Epithelial cell of esophagus (primary cell): Measurements from ENCODE around the gene CEP20.

ENCODE experiments used
- DNase-seq: peaks from one replicate; pipeline ENCODE4 v3.0.0; 2010; ENCODE audit warnings: low read depth
- H3K4me3 ChIP-seq: 2 replicates; pipeline ENCODE4 v1.5.1; 2011; ENCODE audit warnings: mild to moderate bottlenecking, low read length, control low read depth
- CTCF ChIP-seq: IDR thresholded peaks from 2 replicates; pipeline ENCODE4 v1.5.1; 2011; ENCODE audit warnings: low read depth, mild to moderate bottlenecking, low read length, control low read depth, inconsistent platforms; ENCODE audit not compliant: insufficient read depth; ENCODE audit errors: missing control alignments

The CEP20 gene

DNA sequence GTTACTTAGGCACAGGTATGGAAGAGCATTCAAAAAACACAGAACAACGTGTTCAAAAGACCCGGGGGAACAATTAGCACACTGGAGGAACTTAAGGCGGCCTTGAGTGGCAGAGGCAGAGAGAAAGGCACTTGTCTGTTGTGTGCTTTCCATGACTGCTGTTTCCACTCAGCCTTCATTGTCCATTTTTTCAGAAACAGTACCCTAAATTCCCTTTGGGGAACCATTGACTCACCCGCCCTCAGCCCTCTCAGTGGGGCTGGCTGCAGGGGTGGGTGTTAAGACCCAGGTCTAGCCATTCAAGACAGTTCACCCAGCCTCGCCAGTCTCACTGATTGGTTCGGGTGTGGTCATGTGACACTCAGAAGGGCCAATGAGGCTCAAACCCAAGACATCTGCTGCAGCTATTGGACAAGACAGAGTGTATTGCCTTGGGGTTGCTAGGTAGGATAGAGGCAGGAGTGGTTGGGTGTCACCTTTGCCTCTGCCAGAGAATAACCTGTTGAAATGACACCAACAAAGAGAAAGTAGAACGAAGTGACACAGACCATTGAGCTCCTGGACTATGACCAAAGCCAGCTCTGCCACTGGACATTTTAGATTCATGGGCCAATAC lies 19.6 kb upstream of the CEP20 start:
- peak; percentile 51 for DNase-seq
- TF ChIP-seq CTCF: no peak
- no peak overlapping the region for H3K4me3 ChIP-seq

DNA sequence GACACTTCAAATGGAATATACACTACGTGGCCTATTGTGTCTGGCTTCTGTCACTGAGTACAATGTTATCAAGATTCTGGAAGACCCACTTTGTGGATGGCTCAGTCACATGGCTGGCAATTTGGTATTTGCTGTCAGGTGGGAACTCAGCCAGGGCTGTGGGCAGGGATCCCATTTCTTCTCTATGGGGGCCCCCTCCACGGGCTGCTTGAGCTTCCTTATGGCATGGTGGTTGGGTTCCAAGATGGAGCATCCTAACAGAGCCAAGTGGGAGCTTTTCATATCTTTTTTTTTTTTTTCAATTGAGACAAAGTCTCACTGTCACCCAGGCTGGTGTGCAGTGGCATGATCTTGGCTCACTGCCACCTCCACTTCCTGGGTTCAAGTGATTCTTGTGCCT lies 18.0 kb upstream of the CEP20 start:
- TF ChIP-seq CTCF: no peak
- no peak for DNase-seq
- no peak overlapping the region for H3K4me3 ChIP-seq

GRCh38 chr16:15903960-15904359 lies 15.6 kb upstream of the CEP20 start:
- H3K4me3 ChIP-seq: no peak overlapping the region
- no peak for DNase-seq
- TF ChIP-seq CTCF: no peak

- peak; percentile 70 for DNase-seq
- TF ChIP-seq CTCF: no peak
- H3K4me3 ChIP-seq: no peak overlapping the region
Observed at GRCh38 chr16:15900901-15901500, 12.6 kb upstream of the CEP20 start.

DNA sequence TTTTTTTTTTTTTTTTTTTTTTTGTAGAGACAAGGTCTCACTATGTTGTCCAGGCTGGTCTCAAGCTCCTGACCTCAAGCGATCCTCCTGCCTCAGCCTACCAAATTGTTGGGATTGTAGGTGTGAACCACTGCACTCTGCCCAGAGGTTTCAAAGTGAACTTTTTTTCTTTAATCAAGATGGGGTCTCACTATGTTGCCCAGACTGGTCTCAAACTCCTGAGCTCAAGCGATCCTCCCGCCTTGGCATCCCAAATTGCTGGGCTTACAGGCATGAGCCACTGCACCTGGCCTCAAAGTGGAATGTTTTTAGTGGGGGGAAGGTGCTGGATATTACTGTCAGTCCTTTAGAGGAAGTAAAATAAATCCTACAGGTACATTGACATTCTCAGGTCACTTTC lies 12.0 kb upstream of the CEP20 start:
- no peak overlapping the region for H3K4me3 ChIP-seq
- no peak for TF ChIP-seq CTCF
- DNase-seq: no peak

- DNase-seq: peak; percentile 99
- H3K4me3 ChIP-seq: no peak overlapping the region
- no peak for TF ChIP-seq CTCF
Observed at GRCh38 chr16:15899538-15900100, 11.2 kb upstream of the CEP20 start.

DNA sequence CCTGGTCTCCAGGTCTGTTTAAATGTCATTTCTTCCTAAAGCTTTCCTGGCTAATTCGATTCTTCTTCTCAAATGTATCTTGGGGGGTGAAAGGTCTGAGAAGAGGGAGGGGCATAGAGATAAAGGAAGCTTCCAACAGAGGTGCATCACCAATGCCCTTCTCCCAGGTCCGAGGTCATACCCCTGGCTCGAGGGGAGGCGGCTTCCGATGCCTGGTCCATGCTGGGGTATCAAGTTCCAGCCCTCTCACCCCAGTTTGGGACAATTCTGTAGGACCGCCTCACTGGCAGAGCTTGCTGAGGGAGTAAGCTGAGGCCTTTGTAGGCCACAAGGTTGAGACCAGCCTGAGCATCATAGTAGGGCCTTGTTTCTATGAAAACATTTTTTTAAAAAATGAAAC lies 10.3 kb upstream of the CEP20 start:
- no peak overlapping the region for H3K4me3 ChIP-seq
- TF ChIP-seq CTCF: no peak
- DNase-seq: no peak
